Prostate gland (tissue), 2 donors: Measurements from ENCODE around the gene LRRC42.

Experiments
- CTCF ChIP-seq, 4 experiments: fragments of 200-600 bp in 2 of 4; fragments of 450-650 bp in 2 of 4; sonication (generic) in 2 of 4; IDR thresholded peaks; 1 replicate in 3 of 4; 2 replicates in 1 of 4; pipeline ENCODE4 v1.5.1; 2016 to 2019; ENCODE audit warnings: antibody characterized with exemption in 4 of 4, mild to moderate bottlenecking in 2 of 4, moderate library complexity in 2 of 4
- POLR2A ChIP-seq: fragments of 450-650 bp; IDR thresholded peaks from one replicate; pipeline ENCODE4 v1.6.1; 2016; ENCODE audit warnings: antibody characterized with exemption, mild to moderate bottlenecking
- POLR2AphosphoS5 ChIP-seq: sonication (generic); formaldehyde crosslinking; IDR thresholded peaks from one replicate; pipeline ENCODE4 v1.6.1; 2017; ENCODE audit warnings: antibody characterized with exemption

- TF ChIP-seq CTCF (IDR thresholded peaks at IDR 0.05) (no peak), POLR2AphosphoS5 (no peak), POLR2A (no peak)
Measured at GRCh38 chr1:54003249-54003646, 57.1 kb downstream of the LRRC42 start.
